Keratinocyte (primary cell): Measurements from ENCODE around the gene CCDC32. TPM values are rescaled to one million over a fixed set of nuclear protein-coding genes. Genes with fewer than 3 reads are reported as not detected.

Source experiments
- DNase-seq: peaks from one replicate; pipeline ENCODE4 v3.0.0-alpha.2; 2011; ENCODE audit warnings: low read depth, missing footprints, low spot score
- FAIRE-seq: peaks from 2 replicates; lab custom pipeline; 2011; peaks lifted over from hg19 to GRCh38; lab: Jason Lieb, UNC
- H2AFZ ChIP-seq: 2 replicates; pipeline ENCODE4 v1.6.0; 2012; ENCODE audit warnings: low read length, control low read depth, inconsistent platforms; ENCODE audit not compliant: control insufficient read depth
- H3K27ac ChIP-seq: 2 replicates; pipeline ENCODE4 v1.5.1; 2011; ENCODE audit warnings: low read length; ENCODE audit not compliant: control insufficient read depth, insufficient read depth
- H3K27me3 ChIP-seq: 3 replicates; pipeline ENCODE4 v1.6.0; 2011; ENCODE audit warnings: low read length; ENCODE audit not compliant: control insufficient read depth, insufficient read depth; ENCODE audit errors: extremely low read depth
- H3K36me3 ChIP-seq, 2 experiments: 2 replicates in 1 of 2; 3 replicates in 1 of 2; pipeline ENCODE4 v1.5.1; 2011; ENCODE audit warnings: low read length in 2 of 2, mild to moderate bottlenecking in 1 of 2; ENCODE audit not compliant: control insufficient read depth in 2 of 2, insufficient read depth in 2 of 2; ENCODE audit errors: extremely low read depth in 1 of 2
- H3K4me1 ChIP-seq: 3 replicates; pipeline ENCODE4 v1.5.1; 2011; ENCODE audit warnings: low read length; ENCODE audit not compliant: control insufficient read depth, insufficient read depth; ENCODE audit errors: extremely low read depth
- H3K4me2 ChIP-seq: 3 replicates; pipeline ENCODE4 v1.6.0; 2011; ENCODE audit warnings: low read depth, low read length; ENCODE audit not compliant: control insufficient read depth, insufficient read depth; ENCODE audit errors: extremely low read depth
- H3K4me3 ChIP-seq, 3 experiments: fragments of 200-600 bp in 1 of 3; sonication (generic) in 1 of 3; 2 replicates in 2 of 3; 3 replicates in 1 of 3; pipeline ENCODE4 v1.5.1; 2011 to 2016; ENCODE audit warnings: low read length in 3 of 3, mild to moderate bottlenecking in 3 of 3, control low read depth in 2 of 3, inconsistent platforms in 1 of 3, low read depth in 1 of 3, mixed read lengths in 1 of 3, mixed run types in 1 of 3, moderate library complexity in 1 of 3; ENCODE audit not compliant: control insufficient read depth in 2 of 3, insufficient read depth in 2 of 3; ENCODE audit errors: extremely low read depth in 1 of 3
- H3K79me2 ChIP-seq: 2 replicates; pipeline ENCODE4 v1.6.0; 2012; ENCODE audit warnings: low read length; ENCODE audit not compliant: control insufficient read depth, insufficient read depth
- H3K9ac ChIP-seq: 3 replicates; pipeline ENCODE4 v1.6.0; 2011; ENCODE audit warnings: low read length; ENCODE audit not compliant: control insufficient read depth, insufficient read depth; ENCODE audit errors: extremely low read depth
- H3K9me1 ChIP-seq: 3 replicates; pipeline ENCODE4 v1.6.0; 2011; ENCODE audit warnings: low read length; ENCODE audit not compliant: control insufficient read depth, insufficient read depth; ENCODE audit errors: extremely low read depth
- H3K9me3 ChIP-seq: 2 replicates; pipeline ENCODE4 v1.5.1; 2012; ENCODE audit warnings: low read depth, low read length; ENCODE audit not compliant: control insufficient read depth
- H4K20me1 ChIP-seq: 3 replicates; pipeline ENCODE4 v1.6.0; 2011; ENCODE audit warnings: low read length; ENCODE audit not compliant: control insufficient read depth, insufficient read depth; ENCODE audit errors: extremely low read depth
- EZH2 ChIP-seq: IDR thresholded peaks from one replicate; pipeline ENCODE4 v1.6.1; 2012; ENCODE audit warnings: inconsistent platforms, mild to moderate bottlenecking, low read length, moderate library complexity
- dilution Hi-C: fragments of 300-500 bp; cut with MboI; formaldehyde crosslinking; loops from one replicate; pipeline ENCODE4 v1.7.0; 2020; ENCODE audit warnings: low sequenced_read_pairs; ENCODE audit not compliant: extremely low pct_ligation_motif_present
- polyA plus RNA-seq, 5 experiments: library from polyadenylated mRNA; depleted of rRNA in 3 of 5; stranded (reverse) in 3 of 5; stranded (forward) in 1 of 5; unstranded in 1 of 5; fragments of >200 nt; gene quantifications; 1 replicate in 1 of 5; 2 replicates in 3 of 5; 3 replicates in 1 of 5; pipeline versions ENCODE4 v1.2.1 to v1.2.3, GENCODE V29; 2011 to 2012; ENCODE audit warnings: missing spikeins in 2 of 5, low read depth in 1 of 5, low replicate concordance in 1 of 5
- TF ChIP-seq, protein P1 (sequence below), 3 experiments: IDR thresholded peaks in 1 of 3; conservative IDR thresholded peaks in 1 of 3; optimal IDR thresholded peaks in 1 of 3; 2 replicates in 2 of 3; 3 replicates in 1 of 3; pipeline versions ENCODE3 to v1.5.1; 2011; ENCODE audit warnings: low read length in 3 of 3, mild to moderate bottlenecking in 3 of 3, moderate library complexity in 2 of 3, control low read depth in 1 of 3, inconsistent platforms in 1 of 3; ENCODE audit not compliant: insufficient read depth in 2 of 3; ENCODE audit errors: extremely low read depth in 1 of 3

The CCDC32 gene
- polyA plus RNA-seq, 1 donor (not counting 4 experiments of a cell fraction or from before 2014, with no cell fraction given) = 18.0 TPM

DNA sequence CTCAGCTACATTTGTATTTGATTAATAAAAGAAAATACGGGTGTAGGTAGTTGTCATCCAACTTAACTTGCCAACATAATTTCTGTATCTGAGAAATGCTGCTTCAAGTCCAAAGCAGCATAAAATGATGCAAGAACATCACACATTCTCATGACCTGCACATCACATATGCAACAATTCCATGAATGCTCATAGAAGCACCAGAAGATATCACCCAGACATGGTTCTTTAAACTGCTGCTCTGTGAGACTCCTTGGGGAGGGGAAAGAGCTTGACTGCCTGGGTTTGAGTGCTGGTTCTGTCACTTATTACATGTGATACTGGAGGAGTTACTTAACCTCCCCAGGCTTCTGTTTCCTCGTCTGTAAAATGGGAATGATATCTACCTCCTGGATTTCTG, 54.6 kb downstream of the CCDC32 start:
- H3K9me3 ChIP-seq = no peaks in the 10 kb centered on the region
- H2AFZ ChIP-seq = no peak overlapping the region
- DNase-seq (no peak), FAIRE-seq (no peak)
- no peaks in the 10 kb centered on the region for H4K20me1 ChIP-seq
- peaks cover 29% of the 10 kb centered on the region for H3K4me1 ChIP-seq
- no peaks in the 10 kb centered on the region for H3K9me1 ChIP-seq
- no peaks in the 10 kb centered on the region for H3K79me2 ChIP-seq
- TF ChIP-seq, protein P1, sequence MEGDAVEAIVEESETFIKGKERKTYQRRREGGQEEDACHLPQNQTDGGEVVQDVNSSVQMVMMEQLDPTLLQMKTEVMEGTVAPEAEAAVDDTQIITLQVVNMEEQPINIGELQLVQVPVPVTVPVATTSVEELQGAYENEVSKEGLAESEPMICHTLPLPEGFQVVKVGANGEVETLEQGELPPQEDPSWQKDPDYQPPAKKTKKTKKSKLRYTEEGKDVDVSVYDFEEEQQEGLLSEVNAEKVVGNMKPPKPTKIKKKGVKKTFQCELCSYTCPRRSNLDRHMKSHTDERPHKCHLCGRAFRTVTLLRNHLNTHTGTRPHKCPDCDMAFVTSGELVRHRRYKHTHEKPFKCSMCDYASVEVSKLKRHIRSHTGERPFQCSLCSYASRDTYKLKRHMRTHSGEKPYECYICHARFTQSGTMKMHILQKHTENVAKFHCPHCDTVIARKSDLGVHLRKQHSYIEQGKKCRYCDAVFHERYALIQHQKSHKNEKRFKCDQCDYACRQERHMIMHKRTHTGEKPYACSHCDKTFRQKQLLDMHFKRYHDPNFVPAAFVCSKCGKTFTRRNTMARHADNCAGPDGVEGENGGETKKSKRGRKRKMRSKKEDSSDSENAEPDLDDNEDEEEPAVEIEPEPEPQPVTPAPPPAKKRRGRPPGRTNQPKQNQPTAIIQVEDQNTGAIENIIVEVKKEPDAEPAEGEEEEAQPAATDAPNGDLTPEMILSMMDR (optimal IDR thresholded peaks at IDR 0.05 in 1 of 3, IDR thresholded peaks at IDR 0.05 in 1 of 3, conservative IDR thresholded peaks at IDR 0.05 in 1 of 3; ENCODE audit: extremely low read depth in 1 of 3, insufficient read depth in 2 of 3, low read length in 3 of 3) = no peak
- no peak for TF ChIP-seq EZH2
- H3K36me3 ChIP-seq = no peaks in the 10 kb centered on the region
- peaks cover 17% of the 10 kb centered on the region for H3K27me3 ChIP-seq
- H3K4me2 ChIP-seq = no peak overlapping the region
- no peak overlapping the region for H3K27ac ChIP-seq
- no peak overlapping the region for H3K4me3 ChIP-seq
- dilution Hi-C loops = no loop called here
- no peak overlapping the region for H3K9ac ChIP-seq

DNA sequence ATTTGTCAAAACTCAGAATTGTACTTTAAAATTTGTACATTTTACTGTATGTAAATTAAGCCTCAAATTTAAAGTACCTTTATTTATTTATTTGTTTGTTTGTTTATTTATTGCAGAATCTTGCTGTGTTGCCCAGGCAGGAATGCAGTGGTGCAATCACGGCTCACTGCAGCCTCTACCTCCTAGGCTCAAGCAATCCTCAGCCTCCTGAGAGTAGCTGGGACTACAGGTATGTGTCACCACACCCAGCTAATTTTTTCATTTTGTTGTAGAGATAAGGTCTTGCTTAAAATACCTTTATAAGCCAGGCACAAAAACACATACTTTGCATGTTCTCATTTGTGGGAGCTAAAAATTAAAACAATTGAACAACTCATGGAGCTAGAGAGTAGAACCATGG, 56.6 kb downstream of the CCDC32 start:
- H3K9me1 ChIP-seq = no peaks in the 10 kb centered on the region
- TF ChIP-seq, protein P1 (optimal IDR thresholded peaks at IDR 0.05 in 1 of 3, IDR thresholded peaks at IDR 0.05 in 1 of 3, conservative IDR thresholded peaks at IDR 0.05 in 1 of 3; ENCODE audit: extremely low read depth in 1 of 3, insufficient read depth in 2 of 3, low read length in 3 of 3) = no peak
- TF ChIP-seq EZH2 = no peak
- no peak overlapping the region for H2AFZ ChIP-seq
- H3K79me2 ChIP-seq = no peaks in the 10 kb centered on the region
- dilution Hi-C loops = no loop called here
- FAIRE-seq (no peak), DNase-seq (no peak)
- H3K4me3 ChIP-seq = no peak overlapping the region
- peaks cover 24% of the 10 kb centered on the region for H3K4me1 ChIP-seq
- no peak overlapping the region for H3K4me2 ChIP-seq
- no peak overlapping the region for H3K9ac ChIP-seq
- H3K9me3 ChIP-seq = no peaks in the 10 kb centered on the region
- no peaks in the 10 kb centered on the region for H3K36me3 ChIP-seq
- H3K27ac ChIP-seq = no peak overlapping the region
- H4K20me1 ChIP-seq = no peaks in the 10 kb centered on the region
- H3K27me3 ChIP-seq = peaks cover 17% of the 10 kb centered on the region
